H9 (cell line): ENCODE measurements around the gene PRMT5. TPM values are rescaled to one million over a fixed set of nuclear protein-coding genes. Genes with fewer than 3 reads are reported as not detected.

Source experiments
- DNase-seq: peaks from one replicate; pipeline ENCODE4 v3.0.0-alpha.2; 2017
- H2AFZ ChIP-seq: one replicate; pipeline ENCODE4 v1.6.1; 2013; ENCODE audit warnings: mild to moderate bottlenecking, low read length, control low read depth, moderate library complexity
- H2AK5ac ChIP-seq: 2 replicates; pipeline ENCODE4 v1.6.1; 2013; ENCODE audit warnings: low read length, control low read depth, mixed read lengths; ENCODE audit not compliant: insufficient read length
- H2BK120ac ChIP-seq: one replicate; pipeline ENCODE4 v1.6.1; 2013; ENCODE audit warnings: low read depth, mild to moderate bottlenecking, low read length, control low read depth, inconsistent platforms; ENCODE audit not compliant: poor library complexity, severe bottlenecking
- H2BK12ac ChIP-seq: 2 replicates; pipeline ENCODE4 v1.6.1; 2013; ENCODE audit warnings: low read length, control low read depth, mixed read lengths, low read depth; ENCODE audit not compliant: insufficient read length
- H2BK15ac ChIP-seq: 2 replicates; pipeline ENCODE4 v1.6.1; 2013; ENCODE audit warnings: low read depth, low read length, control low read depth
- H2BK20ac ChIP-seq: one replicate; pipeline ENCODE4 v1.6.1; 2013; ENCODE audit warnings: low read depth, mild to moderate bottlenecking, low read length, control low read depth, inconsistent platforms; ENCODE audit not compliant: poor library complexity, severe bottlenecking
- H2BK5ac ChIP-seq: 2 replicates; pipeline ENCODE4 v1.6.1; 2013; ENCODE audit warnings: low read length, control low read depth, mixed read lengths; ENCODE audit not compliant: insufficient read length
- H3K14ac ChIP-seq: 2 replicates; pipeline ENCODE4 v1.6.1; 2013; ENCODE audit warnings: low read length, control low read depth; ENCODE audit not compliant: insufficient read depth
- H3K18ac ChIP-seq: 2 replicates; pipeline ENCODE4 v1.6.1; 2013; ENCODE audit warnings: low read depth, mild to moderate bottlenecking, mixed read lengths, low read length, control low read depth; ENCODE audit not compliant: insufficient read length
- H3K23ac ChIP-seq: 2 replicates; pipeline ENCODE4 v1.6.1; 2013; ENCODE audit warnings: low read length, control low read depth, mixed read lengths, low read depth; ENCODE audit not compliant: insufficient read length
- H3K23me2 ChIP-seq: 2 replicates; pipeline ENCODE4 v1.6.1; 2013; ENCODE audit warnings: low read depth, mild to moderate bottlenecking, mixed read lengths, low read length, control low read depth; ENCODE audit not compliant: insufficient read length, poor library complexity, severe bottlenecking
- H3K27ac ChIP-seq: 2 replicates; pipeline ENCODE4 v1.5.1; 2013; ENCODE audit warnings: low read length, control low read depth, mixed read lengths, low read depth; ENCODE audit not compliant: insufficient read length
- H3K27me3 ChIP-seq: 2 replicates; pipeline ENCODE4 v1.6.1; 2013; ENCODE audit warnings: low read length, control low read depth, inconsistent platforms; ENCODE audit not compliant: insufficient read depth
- H3K4ac ChIP-seq: 2 replicates; pipeline ENCODE4 v1.6.1; 2013; ENCODE audit warnings: low read depth, mild to moderate bottlenecking, control low read depth, inconsistent platforms, low read length, moderate library complexity
- H3K4me1 ChIP-seq: 2 replicates; pipeline ENCODE4 v1.6.1; 2013; ENCODE audit warnings: low read length, control low read depth, inconsistent platforms; ENCODE audit not compliant: insufficient read depth
- H3K4me2 ChIP-seq: 2 replicates; pipeline ENCODE4 v1.6.1; 2013; ENCODE audit warnings: low read length, control low read depth, mixed read lengths; ENCODE audit not compliant: insufficient read length, insufficient read depth
- H3K56ac ChIP-seq: 2 replicates; pipeline ENCODE4 v1.6.1; 2013; ENCODE audit warnings: low read depth, mild to moderate bottlenecking, mixed read lengths, low read length, control low read depth; ENCODE audit not compliant: insufficient read length
- H3K79me1 ChIP-seq: 2 replicates; pipeline ENCODE4 v1.6.1; 2013; ENCODE audit warnings: low read depth, mild to moderate bottlenecking, moderate library complexity, low read length, control low read depth, inconsistent platforms; ENCODE audit not compliant: insufficient read depth, poor library complexity, severe bottlenecking
- H3K79me2 ChIP-seq: 2 replicates; pipeline ENCODE4 v1.6.1; 2013; ENCODE audit warnings: low read length, control low read depth, inconsistent platforms; ENCODE audit not compliant: insufficient read depth
- H3K9ac ChIP-seq: 2 replicates; pipeline ENCODE4 v1.6.1; 2013; ENCODE audit warnings: low read length, control low read depth, mixed read lengths; ENCODE audit not compliant: insufficient read length; ENCODE audit errors: extremely low read depth
- H3K9me3 ChIP-seq: one replicate; pipeline ENCODE4 v1.6.1; 2013; ENCODE audit warnings: low read depth, low read length, inconsistent platforms; ENCODE audit not compliant: control insufficient read depth
- H3T11ph ChIP-seq: one replicate; pipeline ENCODE4 v1.6.1; 2013; ENCODE audit warnings: mild to moderate bottlenecking, low read length, control low read depth, inconsistent platforms
- H4K20me1 ChIP-seq: one replicate; pipeline ENCODE4 v1.6.1; 2013; ENCODE audit not compliant: control insufficient read depth, insufficient read length, insufficient read depth
- H4K5ac ChIP-seq: 2 replicates; pipeline ENCODE4 v1.6.1; 2013; ENCODE audit warnings: low read depth, mild to moderate bottlenecking, mixed read lengths, low read length, control low read depth; ENCODE audit not compliant: insufficient read length
- H4K8ac ChIP-seq: replicated peaks from 2 replicates; pipeline ENCODE4 v1.6.1; 2013; ENCODE audit warnings: low read length, control low read depth, mixed read lengths, low read depth; ENCODE audit not compliant: insufficient read length
- H4K91ac ChIP-seq: 2 replicates; pipeline ENCODE4 v1.6.1; 2013; ENCODE audit warnings: low read depth, mild to moderate bottlenecking, moderate library complexity, mixed read lengths, low read length, control low read depth; ENCODE audit not compliant: insufficient read length
- H3K27ac Mint-ChIP-seq, 3 experiments: 2 replicates in 2 of 3; 3 replicates in 1 of 3; pipeline ENCODE4 v1.8.0; 2020 to 2021; ENCODE audit warnings: mixed read lengths in 3 of 3, mild to moderate bottlenecking in 1 of 3, moderate library complexity in 1 of 3
- H3K27me3 Mint-ChIP-seq: 2 replicates; pipeline ENCODE4 v1.8.0; 2021; ENCODE audit warnings: low read depth, mild to moderate bottlenecking, moderate library complexity, mixed read lengths
- H3K36me3 Mint-ChIP-seq, 3 experiments: 2 replicates in 2 of 3; 3 replicates in 1 of 3; pipeline ENCODE4 v1.8.0; 2020 to 2021; ENCODE audit warnings: low read depth in 3 of 3, mixed read lengths in 3 of 3; ENCODE audit not compliant: insufficient read depth in 1 of 3
- H3K4me1 Mint-ChIP-seq, 2 experiments: 2 replicates each; pipeline ENCODE4 v1.8.0; 2020; ENCODE audit warnings: mixed read lengths in 2 of 2
- H3K4me3 Mint-ChIP-seq, 2 experiments: 2 replicates in 1 of 2; 3 replicates in 1 of 2; pipeline ENCODE4 v1.8.0; 2020 to 2021; ENCODE audit warnings: mild to moderate bottlenecking in 2 of 2, mixed read lengths in 2 of 2, moderate library complexity in 1 of 2
- H3K9me3 Mint-ChIP-seq, 2 experiments: 2 replicates in 1 of 2; 3 replicates in 1 of 2; pipeline ENCODE4 v1.8.0; 2020; ENCODE audit warnings: mild to moderate bottlenecking in 2 of 2, mixed read lengths in 2 of 2, moderate library complexity in 1 of 2
- WGBS: extraction: QIAGEN DNeasy Blood & Tissue Kit; methylation state at CpG from one replicate; pipeline ENCODE4 v1.1.7; 2013; ENCODE audit warnings: missing lambda C conversion rate, low lambda C conversion rate, mixed read lengths; ENCODE audit not compliant: insufficient read length; ENCODE audit errors: extremely low coverage; 5-methylcytosine and 5-hydroxymethylcytosine counted together
- total RNA-seq: library from RNA; stranded (reverse); gene quantifications from 2 replicates; pipeline ENCODE4 v1.2.1, GENCODE V29; 2021
- TF ChIP-seq, protein P1 (sequence below): fragments of 200-600 bp; sonication (generic); conservative IDR thresholded peaks from 3 replicates; pipeline ENCODE4 v1.8.0; 2021; ENCODE audit warnings: antibody characterized with exemption, mild to moderate bottlenecking

PRMT5 gene
- total RNA-seq, 1 experiment from 2014 or later = 141 TPM

DNA sequence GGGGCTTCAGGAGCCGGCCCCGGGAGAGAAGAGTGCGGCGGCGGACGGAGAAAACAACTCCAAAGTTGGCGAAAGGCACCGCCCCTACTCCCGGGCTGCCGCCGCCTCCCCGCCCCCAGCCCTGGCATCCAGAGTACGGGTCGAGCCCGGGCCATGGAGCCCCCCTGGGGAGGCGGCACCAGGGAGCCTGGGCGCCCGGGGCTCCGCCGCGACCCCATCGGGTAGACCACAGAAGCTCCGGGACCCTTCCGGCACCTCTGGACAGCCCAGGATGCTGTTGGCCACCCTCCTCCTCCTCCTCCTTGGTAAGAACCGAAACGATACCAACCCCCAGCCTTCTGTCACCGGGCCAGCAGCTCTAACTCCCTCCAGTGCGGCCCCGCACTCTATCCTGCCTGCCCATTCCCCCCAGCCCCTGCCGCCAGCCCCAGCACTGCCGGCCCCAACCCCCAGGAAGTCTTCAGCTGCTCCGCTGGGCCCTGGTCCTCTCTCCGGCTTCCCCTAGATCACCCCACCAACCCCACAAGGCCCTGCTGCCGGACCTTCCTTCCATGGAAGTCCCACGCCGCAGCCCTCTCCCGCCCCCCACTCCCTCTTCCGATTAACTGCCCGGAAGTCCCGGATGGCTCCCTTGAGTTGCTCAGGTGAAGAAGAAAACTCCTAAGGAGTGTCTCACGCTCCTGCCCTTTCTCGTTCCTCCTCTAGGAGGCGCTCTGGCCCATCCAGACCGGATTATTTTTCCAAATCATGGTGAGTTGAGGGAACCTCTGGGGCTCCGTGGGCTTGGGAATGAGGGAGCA, 56.9 kb downstream of the PRMT5 start:
- H3K18ac ChIP-seq = no peak overlapping the region
- no peak overlapping the region for H3K9ac ChIP-seq
- no peak overlapping the region for H4K5ac ChIP-seq
- Mint-ChIP-seq H3K27me3 (no peaks in the 10 kb centered on the region), H3K27ac (peak overlapping the region in 2 of 3 experiments; percentile 71 to 78; a peak in 5 of 7 replicates), H3K4me1 (peaks cover 14 to 17% of the 10 kb centered on the region in 2 experiments), H3K4me3 (peak overlapping the region; percentile 77 to 92), H3K36me3 (peaks cover 0 to 11% (median 5%) of the 10 kb centered on the region in 3 experiments), H3K9me3 (no peaks in the 10 kb centered on the region)
- peak; percentile 92 for DNase-seq
- no peak overlapping the region for H4K8ac ChIP-seq
- no peaks in the 10 kb centered on the region for H3K79me2 ChIP-seq
- H2AFZ ChIP-seq = no peak overlapping the region
- H4K20me1 ChIP-seq = no peaks in the 10 kb centered on the region
- H3K56ac ChIP-seq = no peak overlapping the region
- no peak overlapping the region for H2BK120ac ChIP-seq
- no peak overlapping the region for H2AK5ac ChIP-seq
- H3K4me1 ChIP-seq = peaks cover 4% of the 10 kb centered on the region; the same call in 1 of the 2 replicates
- H3K14ac ChIP-seq = no peak overlapping the region; the same call in 1 of the 2 replicates
- TF ChIP-seq, protein P1, sequence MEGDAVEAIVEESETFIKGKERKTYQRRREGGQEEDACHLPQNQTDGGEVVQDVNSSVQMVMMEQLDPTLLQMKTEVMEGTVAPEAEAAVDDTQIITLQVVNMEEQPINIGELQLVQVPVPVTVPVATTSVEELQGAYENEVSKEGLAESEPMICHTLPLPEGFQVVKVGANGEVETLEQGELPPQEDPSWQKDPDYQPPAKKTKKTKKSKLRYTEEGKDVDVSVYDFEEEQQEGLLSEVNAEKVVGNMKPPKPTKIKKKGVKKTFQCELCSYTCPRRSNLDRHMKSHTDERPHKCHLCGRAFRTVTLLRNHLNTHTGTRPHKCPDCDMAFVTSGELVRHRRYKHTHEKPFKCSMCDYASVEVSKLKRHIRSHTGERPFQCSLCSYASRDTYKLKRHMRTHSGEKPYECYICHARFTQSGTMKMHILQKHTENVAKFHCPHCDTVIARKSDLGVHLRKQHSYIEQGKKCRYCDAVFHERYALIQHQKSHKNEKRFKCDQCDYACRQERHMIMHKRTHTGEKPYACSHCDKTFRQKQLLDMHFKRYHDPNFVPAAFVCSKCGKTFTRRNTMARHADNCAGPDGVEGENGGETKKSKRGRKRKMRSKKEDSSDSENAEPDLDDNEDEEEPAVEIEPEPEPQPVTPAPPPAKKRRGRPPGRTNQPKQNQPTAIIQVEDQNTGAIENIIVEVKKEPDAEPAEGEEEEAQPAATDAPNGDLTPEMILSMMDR = peak; percentile 95
- H3K27me3 ChIP-seq = no peaks in the 10 kb centered on the region
- H3K27ac ChIP-seq = no peak overlapping the region
- peak overlapping the region; percentile 71 for H3K4me2 ChIP-seq
- no peaks in the 10 kb centered on the region for H3K23me2 ChIP-seq
- H2BK15ac ChIP-seq = no peak overlapping the region
- H2BK20ac ChIP-seq = no peak overlapping the region
- no peaks in the 10 kb centered on the region for H3K9me3 ChIP-seq
- no peak overlapping the region for H3K23ac ChIP-seq
- no peak overlapping the region for H2BK5ac ChIP-seq
- no peaks in the 10 kb centered on the region for H3K79me1 ChIP-seq
- no peak overlapping the region for H4K91ac ChIP-seq
- H3T11ph ChIP-seq = no peak overlapping the region
- no peak overlapping the region for H2BK12ac ChIP-seq
- H3K4ac ChIP-seq = no peak overlapping the region
- WGBS = no CpG with 5 or more reads among the region's 45 CpGs
